PC-9 (cell line): ENCODE data around the gene GNG7. TPM values are rescaled to one million over a fixed set of nuclear protein-coding genes. Genes with fewer than 3 reads are reported as not detected.
A peak's percentile ranks its signal among the peaks of the same experiment; 100 is the strongest.

Experiments used
- BruUV-seq: library from RNA; stranded (reverse); fragments of 400-500 nt; replicated peaks from 2 replicates; lab custom pipeline; 2021; lab: Mats Ljungman, UMichigan
- CTCF ChIA-PET: fragments of 300-600 bp; sonication (Branson Sonifier 250); formaldehyde crosslinking; loops from one replicate; lab custom pipeline; 2022; ENCODE audit warnings: antibody characterized with exemption; lab: Charles Lee
- POLR2A ChIA-PET: fragments of 300-600 bp; sonication (Branson Sonifier 250); formaldehyde crosslinking; loops from one replicate; lab custom pipeline; 2022; ENCODE audit warnings: antibody characterized with exemption; ENCODE audit not compliant: unreplicated experiment; lab: Charles Lee
- DNase-seq, 2 experiments: peaks; one replicate each; pipeline versions ENCODE4 v3.0.0 to v3.0.0-alpha.2; 2015 to 2022; ENCODE audit warnings: mixed read lengths in 1 of 2
- H2AFZ ChIP-seq: fragments of 200-600 bp; sonication (generic); 2 replicates; pipeline ENCODE4 v1.8.1; 2017; ENCODE audit warnings: antibody characterized with exemption
- H3F3A ChIP-seq: fragments of 200-600 bp; sonication (generic); 2 replicates; pipeline ENCODE4 v1.8.1; 2017; ENCODE audit warnings: antibody characterized with exemption, mild to moderate bottlenecking, low read depth; ENCODE audit not compliant: insufficient read depth
- H3K27ac ChIP-seq: fragments of 200-600 bp; sonication (generic); 2 replicates; pipeline ENCODE4 v1.6.1; 2016; ENCODE audit warnings: mixed run types
- H3K27me3 ChIP-seq: fragments of 200-600 bp; sonication (generic); 2 replicates; pipeline ENCODE4 v1.6.1; 2016; ENCODE audit warnings: low read depth, mixed run types; ENCODE audit not compliant: insufficient read depth
- H3K36me3 ChIP-seq: fragments of 200-600 bp; sonication (generic); 2 replicates; pipeline ENCODE4 v1.6.1; 2016; ENCODE audit warnings: low read depth, mixed run types
- H3K4me1 ChIP-seq: fragments of 200-600 bp; sonication (generic); replicated peaks from 2 replicates; pipeline ENCODE4 v1.6.1; 2016; ENCODE audit warnings: mixed run types; ENCODE audit not compliant: insufficient read depth
- H3K4me2 ChIP-seq: fragments of 200-600 bp; sonication (generic); 2 replicates; pipeline ENCODE4 v1.6.1; 2017; ENCODE audit warnings: mixed run types
- H3K4me3 ChIP-seq: fragments of 200-600 bp; sonication (generic); 2 replicates; pipeline ENCODE4 v1.6.1; 2016; ENCODE audit warnings: mixed run types
- H3K79me2 ChIP-seq: fragments of 200-600 bp; sonication (generic); 2 replicates; pipeline ENCODE4 v1.6.1; 2017; ENCODE audit warnings: low read depth, mixed run types
- H3K9me2 ChIP-seq: fragments of 200-600 bp; sonication (generic); 2 replicates; pipeline ENCODE4 v1.8.1; 2017; ENCODE audit warnings: mild to moderate bottlenecking; ENCODE audit not compliant: insufficient read depth
- H3K9me3 ChIP-seq: fragments of 200-600 bp; sonication (generic); 2 replicates; pipeline ENCODE4 v1.8.1; 2016; ENCODE audit warnings: low read depth; ENCODE audit not compliant: insufficient read depth
- H4K20me1 ChIP-seq: fragments of 200-600 bp; sonication (generic); 2 replicates; pipeline ENCODE4 v1.8.1; 2017; ENCODE audit not compliant: insufficient read depth
- CTCF ChIP-seq: fragments of 200-600 bp; sonication (generic); conservative IDR thresholded peaks from 2 replicates; pipeline ENCODE4 v1.6.1; 2017; ENCODE audit warnings: mixed run types, antibody characterized with exemption, mild to moderate bottlenecking, moderate library complexity
- EZH2 ChIP-seq: fragments of 200-600 bp; sonication (generic); IDR thresholded peaks from 2 replicates; pipeline ENCODE4 v1.8.0; 2017; ENCODE audit warnings: antibody characterized with exemption, low read depth
- intact Hi-C: fragments of 100-400 bp; cut with micrococcal nuclease; formaldehyde crosslinking; loops from one replicate; pipeline ENCODE4 v1.10.0; 2022; ENCODE audit not compliant: unreplicated experiment
- total RNA-seq: library from RNA; stranded (reverse); gene quantifications from 2 replicates; pipeline ENCODE4 v1.2.3, GENCODE V29; 2021

Gene GNG7
- total RNA-seq, 1 experiment from 2014 or later: 2.8 TPM

DNA sequence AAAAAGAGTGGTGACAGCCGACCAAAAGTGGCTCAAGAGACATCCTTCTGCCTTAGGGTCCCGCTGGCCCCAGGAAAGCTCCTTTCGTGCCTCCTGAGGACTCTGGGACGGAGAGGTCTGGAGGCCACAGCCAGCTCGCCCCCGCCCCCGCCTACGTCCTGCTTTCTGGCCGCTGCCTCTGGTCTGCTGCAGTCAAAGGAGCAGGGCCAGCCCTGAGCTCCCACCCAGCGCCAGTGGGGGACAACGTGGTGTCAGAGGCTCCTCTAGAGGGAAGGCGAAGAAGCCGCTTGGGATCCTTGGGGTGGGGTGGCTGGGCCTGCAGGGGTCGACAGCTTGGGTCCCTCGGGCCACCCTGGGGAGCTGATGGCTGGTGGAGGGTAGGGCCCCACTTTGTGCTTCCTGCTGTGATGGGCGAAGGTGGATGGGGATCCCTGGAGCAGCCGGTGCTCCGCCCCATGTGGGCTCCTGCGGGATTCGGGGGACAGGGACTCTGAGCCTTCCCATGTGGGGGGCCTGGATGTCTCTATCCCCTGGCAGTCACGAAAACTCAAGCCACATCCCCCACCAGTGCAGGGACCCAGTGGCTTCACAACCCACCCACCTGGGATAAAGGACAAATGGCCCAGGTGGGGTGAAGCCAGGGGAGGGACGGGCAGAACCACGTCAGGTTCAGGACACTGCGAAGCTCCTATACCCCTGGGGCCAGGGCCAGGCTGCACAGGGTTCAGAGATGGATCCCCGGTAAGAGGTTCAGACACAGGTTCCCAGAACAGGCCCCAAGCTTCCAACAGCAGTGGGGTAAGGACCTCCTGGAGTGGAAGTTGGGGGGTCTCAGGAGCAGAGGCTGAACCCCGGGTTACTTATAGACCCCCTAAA, 27.7 kb upstream of the GNG7 start:
- Histone ChIP-seq H3K4me2 (no peak overlapping the region), H3K27ac (no peak overlapping the region), H3K4me1 (peaks cover 18% of the 10 kb centered on the region; the same call in 1 of the 2 replicates), H2AFZ (no peak overlapping the region), H3K9me3 (no peaks in the 10 kb centered on the region), H4K20me1 (no peaks in the 10 kb centered on the region), H3K79me2 (no peaks in the 10 kb centered on the region), H3K9me2 (no peaks in the 10 kb centered on the region), H3F3A (peaks cover 8% of the 10 kb centered on the region; the same call in 1 of the 2 replicates), H3K36me3 (no peaks in the 10 kb centered on the region), H3K27me3 (no peaks in the 10 kb centered on the region), H3K4me3 (no peak overlapping the region)
- no TSS peak for BruUV-seq
- CTCF ChIA-PET: no interaction called here
- TF ChIP-seq EZH2: no peak
- intact Hi-C loops: no loop called here
- no peak for DNase-seq
- POLR2A ChIA-PET: interaction anchor here (0.5 kb wide), 1 partner anchor 29 kb away, joined by 4 read pairs; no protein-coding TSS in a partner anchor

DNA sequence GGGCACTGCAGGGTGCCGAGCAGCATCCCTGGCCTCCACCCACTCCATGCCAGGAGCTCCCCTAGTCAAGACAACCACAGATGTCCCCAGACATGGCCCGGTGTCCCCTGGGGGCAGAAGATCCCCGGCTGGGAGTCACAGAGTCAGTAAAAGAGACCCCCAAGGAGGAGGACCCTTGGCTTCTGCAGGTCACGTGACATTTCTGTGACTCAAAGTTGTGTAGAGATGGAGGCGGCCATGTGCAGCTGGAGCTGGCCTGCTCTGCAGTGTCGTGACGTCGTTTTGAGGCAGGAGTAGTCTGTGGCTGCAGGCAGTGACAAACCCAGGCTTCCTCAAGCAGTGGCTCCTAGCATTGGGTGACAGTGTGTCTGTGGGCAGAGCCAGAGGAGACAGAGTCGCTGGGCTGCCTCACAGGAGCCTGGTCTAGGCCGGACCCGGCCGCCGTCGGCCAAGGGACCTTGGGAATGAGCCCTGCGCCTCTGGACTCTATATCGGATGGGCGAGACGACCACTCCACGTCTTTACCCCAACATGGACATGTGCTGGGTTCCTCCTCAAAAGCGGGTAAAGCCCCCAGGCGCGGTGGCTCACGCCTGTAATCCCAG, 26.4 kb upstream of the GNG7 start:
- no peak overlapping the region for H2AFZ ChIP-seq
- no peak overlapping the region for H3K27ac ChIP-seq
- H3K27me3 ChIP-seq: no peaks in the 10 kb centered on the region
- peaks cover 18% of the 10 kb centered on the region; the same call in 1 of the 2 replicates for H3K4me1 ChIP-seq
- H3K4me3 ChIP-seq: no peak overlapping the region
- ChIA-PET POLR2A (no interaction called here), CTCF (no interaction called here)
- peaks cover 8% of the 10 kb centered on the region; the same call in 1 of the 2 replicates for H3F3A ChIP-seq
- BruUV-seq: no TSS peak
- H3K9me3 ChIP-seq: no peaks in the 10 kb centered on the region
- H3K9me2 ChIP-seq: no peaks in the 10 kb centered on the region
- TF ChIP-seq EZH2: no peak
- no peak for TF ChIP-seq CTCF
- no peak for DNase-seq
- H3K4me2 ChIP-seq: no peak overlapping the region
- H4K20me1 ChIP-seq: no peaks in the 10 kb centered on the region
- intact Hi-C loops: no loop called here
- no peaks in the 10 kb centered on the region for H3K79me2 ChIP-seq
- no peaks in the 10 kb centered on the region for H3K36me3 ChIP-seq

DNA sequence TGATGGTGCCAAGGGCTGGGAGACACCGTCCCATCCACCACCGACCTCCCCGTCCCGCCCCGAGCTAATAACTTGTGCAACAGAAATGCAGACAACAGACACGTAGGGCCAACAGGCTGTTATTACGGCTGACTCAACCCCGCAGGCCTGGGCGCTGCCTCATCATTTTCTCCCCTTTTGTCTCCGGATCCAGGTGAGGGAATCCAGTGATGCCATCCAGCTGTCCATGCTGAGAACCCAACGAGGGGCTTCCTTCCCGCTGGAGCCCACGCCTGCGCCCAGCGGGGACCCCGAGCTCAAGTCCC, 25.1 kb upstream of the GNG7 start:
- H3K4me2 ChIP-seq: peak overlapping the region; percentile 68
- ChIA-PET CTCF (no interaction called here), POLR2A (no interaction called here)
- no peaks in the 10 kb centered on the region for H3K36me3 ChIP-seq
- peak; percentile 19 to 40 for DNase-seq
- H3K4me1 ChIP-seq: peaks cover 25% of the 10 kb centered on the region; the same call in 1 of the 2 replicates
- H3K27me3 ChIP-seq: no peaks in the 10 kb centered on the region
- no peaks in the 10 kb centered on the region for H3K79me2 ChIP-seq
- H3K4me3 ChIP-seq: peak overlapping the region; percentile 35; the same call in 1 of the 2 replicates
- H3K9me2 ChIP-seq: no peaks in the 10 kb centered on the region
- no TSS peak for BruUV-seq
- no peaks in the 10 kb centered on the region for H3K9me3 ChIP-seq
- no peaks in the 10 kb centered on the region for H4K20me1 ChIP-seq
- TF ChIP-seq EZH2 (no peak), CTCF (no peak)
- no peak overlapping the region for H3K27ac ChIP-seq
- peaks cover 8% of the 10 kb centered on the region; the same call in 1 of the 2 replicates for H3F3A ChIP-seq
- intact Hi-C loops: no loop called here
- no peak overlapping the region for H2AFZ ChIP-seq
